ENCODE results near the gene MBD3.

DNA sequence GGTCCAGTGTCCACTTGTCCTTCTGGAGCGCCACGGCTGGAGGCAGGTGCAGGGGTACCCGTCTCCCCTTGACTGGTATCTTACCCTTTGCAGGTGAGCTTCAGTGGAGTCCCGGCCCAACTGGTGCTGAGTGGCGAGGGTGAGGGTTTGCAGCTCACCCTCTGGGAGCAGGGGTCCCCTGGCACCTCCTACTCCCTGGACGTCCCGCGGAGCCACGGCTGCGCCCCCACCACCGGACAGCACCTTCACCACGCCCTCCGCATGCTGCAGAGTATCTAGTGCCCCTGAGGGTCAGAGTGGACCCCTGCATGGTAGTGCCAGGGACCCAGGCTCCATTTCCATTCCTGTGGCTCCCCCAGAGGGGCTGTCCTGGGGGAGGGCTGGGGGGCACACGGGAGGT lies 57.7 kb downstream of the MBD3 start:
- TF ChIP-seq, protein P1, sequence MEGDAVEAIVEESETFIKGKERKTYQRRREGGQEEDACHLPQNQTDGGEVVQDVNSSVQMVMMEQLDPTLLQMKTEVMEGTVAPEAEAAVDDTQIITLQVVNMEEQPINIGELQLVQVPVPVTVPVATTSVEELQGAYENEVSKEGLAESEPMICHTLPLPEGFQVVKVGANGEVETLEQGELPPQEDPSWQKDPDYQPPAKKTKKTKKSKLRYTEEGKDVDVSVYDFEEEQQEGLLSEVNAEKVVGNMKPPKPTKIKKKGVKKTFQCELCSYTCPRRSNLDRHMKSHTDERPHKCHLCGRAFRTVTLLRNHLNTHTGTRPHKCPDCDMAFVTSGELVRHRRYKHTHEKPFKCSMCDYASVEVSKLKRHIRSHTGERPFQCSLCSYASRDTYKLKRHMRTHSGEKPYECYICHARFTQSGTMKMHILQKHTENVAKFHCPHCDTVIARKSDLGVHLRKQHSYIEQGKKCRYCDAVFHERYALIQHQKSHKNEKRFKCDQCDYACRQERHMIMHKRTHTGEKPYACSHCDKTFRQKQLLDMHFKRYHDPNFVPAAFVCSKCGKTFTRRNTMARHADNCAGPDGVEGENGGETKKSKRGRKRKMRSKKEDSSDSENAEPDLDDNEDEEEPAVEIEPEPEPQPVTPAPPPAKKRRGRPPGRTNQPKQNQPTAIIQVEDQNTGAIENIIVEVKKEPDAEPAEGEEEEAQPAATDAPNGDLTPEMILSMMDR (conservative IDR thresholded peaks at IDR 0.05; ENCODE audit: low read depth in 2 of 2), result no peak
- TF ChIP-seq EZH2 (IDR thresholded peaks at IDR 0.05; ENCODE audit: low read depth, unreplicated experiment) (no peak), ZNF114 (CRISPR knock-in tag; IDR thresholded peaks at IDR 0.05) (no peak), CREB1 (CRISPR knock-in tag; IDR thresholded peaks at IDR 0.05; ENCODE audit: low read depth) (no peak), EZH2phosphoT487 (IDR thresholded peaks at IDR 0.05; ENCODE audit: unreplicated experiment) (no peak)
